ENCODE data around the gene TPRX1.

GRCh38 chr19:47821460-47822020 is 17.2 kb upstream of the TPRX1 start, which contains the start of gene CRX:
- TF ChIP-seq, protein P1, sequence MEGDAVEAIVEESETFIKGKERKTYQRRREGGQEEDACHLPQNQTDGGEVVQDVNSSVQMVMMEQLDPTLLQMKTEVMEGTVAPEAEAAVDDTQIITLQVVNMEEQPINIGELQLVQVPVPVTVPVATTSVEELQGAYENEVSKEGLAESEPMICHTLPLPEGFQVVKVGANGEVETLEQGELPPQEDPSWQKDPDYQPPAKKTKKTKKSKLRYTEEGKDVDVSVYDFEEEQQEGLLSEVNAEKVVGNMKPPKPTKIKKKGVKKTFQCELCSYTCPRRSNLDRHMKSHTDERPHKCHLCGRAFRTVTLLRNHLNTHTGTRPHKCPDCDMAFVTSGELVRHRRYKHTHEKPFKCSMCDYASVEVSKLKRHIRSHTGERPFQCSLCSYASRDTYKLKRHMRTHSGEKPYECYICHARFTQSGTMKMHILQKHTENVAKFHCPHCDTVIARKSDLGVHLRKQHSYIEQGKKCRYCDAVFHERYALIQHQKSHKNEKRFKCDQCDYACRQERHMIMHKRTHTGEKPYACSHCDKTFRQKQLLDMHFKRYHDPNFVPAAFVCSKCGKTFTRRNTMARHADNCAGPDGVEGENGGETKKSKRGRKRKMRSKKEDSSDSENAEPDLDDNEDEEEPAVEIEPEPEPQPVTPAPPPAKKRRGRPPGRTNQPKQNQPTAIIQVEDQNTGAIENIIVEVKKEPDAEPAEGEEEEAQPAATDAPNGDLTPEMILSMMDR (IDR thresholded peaks at IDR 0.05) = no peak
- no peak for TF ChIP-seq POLR2A (IDR thresholded peaks at IDR 0.05)
- no peak for TF ChIP-seq POLR2AphosphoS5 (IDR thresholded peaks at IDR 0.05)
